GM12801 (cell line): ENCODE measurements around the gene ZNF618.

ENCODE experiments used
- CTCF ChIP-seq: IDR thresholded peaks from one replicate; pipeline ENCODE4 v1.5.1; 2011; ENCODE audit warnings: control low read depth; ENCODE audit not compliant: insufficient read length; ENCODE audit errors: extremely low read depth

Gene ZNF618

GRCh38 chr9:113912816-113913215 is 36.7 kb downstream of the ZNF618 start:
- TF ChIP-seq CTCF, result no peak

- TF ChIP-seq CTCF, result no peak
These were observed 37.5 kb downstream of the ZNF618 start for GRCh38 chr9:113913426-113914195.

DNA sequence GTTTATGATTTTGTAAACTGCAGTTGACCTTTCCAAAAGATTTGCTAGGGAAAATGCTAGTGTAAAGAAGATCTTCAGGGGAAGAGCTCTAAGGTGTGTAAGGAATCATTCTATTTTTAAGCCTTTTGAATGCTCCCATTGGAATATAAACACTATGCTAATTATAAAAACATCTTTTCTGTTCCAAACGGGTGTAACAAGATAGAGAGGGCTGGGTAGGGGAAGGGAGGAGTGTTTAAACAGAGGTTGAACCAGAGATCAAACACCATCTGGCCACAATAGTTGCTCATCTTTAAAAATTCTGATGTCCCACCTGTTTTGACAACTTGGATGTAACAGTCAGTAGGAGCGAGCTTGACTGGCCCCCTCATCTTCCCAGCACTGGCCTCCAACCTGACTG is 38.4 kb downstream of the ZNF618 start:
- TF ChIP-seq CTCF, result no peak

DNA sequence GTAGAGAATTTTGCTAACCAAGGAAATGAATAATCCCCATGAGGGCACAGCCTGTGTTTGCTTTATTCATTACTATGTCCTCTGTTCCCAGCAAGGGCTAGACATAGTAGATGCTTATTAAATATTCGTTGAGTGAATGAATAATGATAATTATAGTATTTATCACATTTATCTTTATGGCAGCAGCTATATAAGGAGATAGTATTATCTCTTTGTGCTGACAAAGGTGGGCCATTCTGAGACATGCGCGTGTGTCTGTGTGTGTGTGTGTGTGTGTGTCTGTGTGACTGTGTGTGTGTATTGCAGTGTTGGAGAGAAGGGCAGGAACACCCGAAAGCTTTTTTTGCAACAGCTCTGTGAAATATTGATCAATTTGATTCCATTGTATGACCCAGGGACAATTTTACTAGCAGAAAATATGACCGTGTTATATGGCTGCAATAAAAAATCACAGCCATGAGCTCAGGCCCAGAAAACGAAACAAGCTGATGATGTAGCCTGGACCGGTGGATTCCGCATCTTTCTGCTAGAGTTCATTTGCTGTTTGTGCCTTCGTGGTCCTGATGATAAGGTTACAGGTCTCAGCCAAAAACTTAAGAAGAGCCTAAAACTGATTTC is 39.8 kb downstream of the ZNF618 start:
- no peak for TF ChIP-seq CTCF

DNA sequence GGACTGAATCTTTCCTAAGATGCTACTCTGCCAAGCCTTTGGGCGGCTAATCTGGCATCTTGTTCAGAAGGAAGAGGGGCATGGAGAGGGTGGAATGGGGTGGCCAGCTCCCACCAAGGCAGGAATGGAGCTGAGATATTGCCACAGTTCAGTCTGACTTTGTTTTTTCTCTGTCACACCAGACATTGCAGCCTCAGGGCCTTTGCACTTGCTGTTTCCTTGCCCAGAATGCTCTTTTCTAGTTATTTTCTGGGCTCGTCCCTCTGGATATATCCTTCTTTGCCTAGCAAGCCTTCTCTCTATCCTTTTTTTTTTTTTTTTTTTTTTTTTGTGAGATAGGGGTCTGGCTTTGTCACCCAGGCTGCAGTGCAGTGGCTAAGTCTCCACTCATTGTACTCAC is 40.8 kb downstream of the ZNF618 start:
- no peak for TF ChIP-seq CTCF

DNA sequence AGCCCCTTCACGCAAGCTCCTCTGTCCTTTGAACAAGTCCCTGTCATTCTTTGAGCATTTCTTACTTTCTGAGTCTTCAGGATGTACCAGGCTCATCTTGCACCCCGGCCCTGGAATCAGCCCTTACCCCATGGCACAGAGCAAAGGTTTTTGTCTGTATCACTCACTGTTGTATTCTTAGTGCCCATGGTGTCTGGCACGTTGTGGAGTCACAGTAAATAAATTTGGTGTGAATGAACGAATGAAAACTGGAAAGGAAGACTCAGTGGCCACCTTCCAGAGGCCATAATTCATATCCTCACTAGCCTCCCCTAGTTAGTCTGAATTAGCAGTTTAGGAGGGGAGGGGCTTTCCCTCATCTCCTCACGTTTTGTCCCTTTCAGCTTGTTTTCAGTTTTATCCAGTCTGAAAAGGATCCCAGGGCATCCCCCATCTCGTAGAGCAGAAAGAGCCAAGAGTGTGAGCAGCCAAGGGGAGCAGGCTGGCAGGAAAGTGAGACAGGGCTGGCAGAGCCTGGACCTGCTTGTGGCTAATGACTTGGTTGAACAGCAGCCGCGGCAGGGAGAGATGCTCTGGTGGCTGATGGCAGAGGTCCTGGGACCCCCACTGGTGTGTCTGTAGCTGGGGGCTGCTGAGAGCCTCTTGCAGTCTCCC is 42.7 kb downstream of the ZNF618 start:
- no peak for TF ChIP-seq CTCF

GRCh38 chr9:113919382-113919781 is 43.3 kb downstream of the ZNF618 start:
- TF ChIP-seq CTCF, result no peak
